ENCODE data around the gene ZDHHC14.
"Not testable (repeated sequence)": the region's sequence is repeated elsewhere in the genome, so short reads cannot be mapped to it uniquely, and the experiment has no call there.

ZDHHC14 gene

DNA sequence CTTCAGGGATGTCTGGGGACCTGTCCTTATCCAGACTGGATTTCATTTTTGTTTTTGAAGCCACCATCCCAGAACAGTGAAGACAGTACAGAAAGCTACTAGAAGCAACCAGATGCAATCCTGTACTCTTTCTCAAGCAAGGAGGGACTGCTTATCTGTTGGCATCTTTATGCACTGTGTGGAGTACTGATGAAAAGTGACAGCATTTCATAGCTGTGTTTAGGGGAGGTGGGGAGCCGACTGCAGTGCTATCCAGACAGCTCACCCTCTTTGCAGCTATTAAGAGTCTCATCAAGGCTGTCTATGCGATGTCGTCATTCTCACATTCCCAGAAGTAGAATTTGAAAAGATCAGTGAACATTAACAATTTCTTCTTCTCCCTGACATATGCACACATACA, 5.5 kb downstream of the ZDHHC14 start:
- DNase-seq, result peak; percentile 51 to 63
- TF ChIP-seq GATA1 (IDR thresholded peaks at IDR 0.05; ENCODE audit: low read depth, low read length) (no peak), POLR2A (IDR thresholded peaks at IDR 0.05; ENCODE audit: low read length) (no peak)

DNA sequence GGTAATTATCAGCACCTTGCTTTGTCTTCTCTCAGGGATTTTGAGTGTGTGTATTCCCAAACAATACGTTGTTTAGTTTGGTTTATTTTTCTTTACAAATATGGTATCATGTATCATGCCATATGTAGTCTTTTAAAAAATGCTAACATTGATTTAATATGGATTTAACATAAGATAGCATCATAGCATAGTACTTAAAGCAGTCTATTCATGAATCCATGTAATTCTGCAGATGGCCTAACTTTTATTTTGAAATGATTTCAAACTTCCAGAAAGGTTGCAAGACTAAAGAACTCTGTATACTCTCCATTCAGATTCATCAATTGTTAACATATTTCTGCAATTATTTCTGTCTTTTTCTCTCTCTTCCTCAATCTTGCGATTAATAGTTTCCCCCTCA, 7.9 kb downstream of the ZDHHC14 start:
- DNase-seq, result no peak
- no peak for TF ChIP-seq GATA1 (IDR thresholded peaks at IDR 0.05; ENCODE audit: low read depth, low read length)
- no peak for TF ChIP-seq POLR2A (IDR thresholded peaks at IDR 0.05; ENCODE audit: low read length)

DNA sequence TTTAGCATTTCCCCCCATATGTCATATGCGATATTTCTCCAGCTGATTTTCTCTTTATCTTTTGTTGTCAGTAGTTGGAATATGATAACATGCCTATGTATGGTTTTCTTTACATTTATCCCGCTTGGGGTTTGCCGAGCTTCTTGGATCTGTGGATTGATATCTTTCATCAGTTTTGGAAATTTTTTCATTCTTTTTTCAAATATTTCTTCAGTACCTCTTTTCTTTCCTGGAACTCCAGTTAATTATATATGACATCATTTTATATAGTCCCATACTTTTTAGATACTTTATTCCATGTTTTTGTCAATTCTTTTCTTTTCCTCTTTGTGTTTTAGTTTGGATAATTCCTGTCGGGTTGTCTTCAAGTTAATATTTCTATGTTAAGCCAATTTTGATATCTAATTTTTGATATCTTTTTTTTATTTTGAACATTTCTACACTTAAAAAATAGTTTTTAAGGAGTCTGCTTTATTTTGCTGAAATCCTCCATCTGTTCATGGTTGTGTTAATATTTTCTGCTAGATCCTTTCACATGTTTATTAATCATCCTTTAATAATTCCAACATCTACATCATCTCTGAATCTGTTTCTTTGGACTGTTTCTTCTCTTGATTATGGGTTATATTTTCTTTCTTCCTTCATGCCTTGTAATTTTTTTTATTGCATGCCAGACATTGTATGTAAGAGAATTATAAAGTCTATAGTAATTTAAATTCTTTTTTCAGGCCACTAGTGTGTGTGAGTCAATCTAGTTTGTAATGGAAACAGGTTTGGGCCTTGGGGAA, 9.5 kb downstream of the ZDHHC14 start:
- no peak for TF ChIP-seq GATA1 (IDR thresholded peaks at IDR 0.05; ENCODE audit: low read depth, low read length)
- DNase-seq, result peak; percentile 41 to 52

DNA sequence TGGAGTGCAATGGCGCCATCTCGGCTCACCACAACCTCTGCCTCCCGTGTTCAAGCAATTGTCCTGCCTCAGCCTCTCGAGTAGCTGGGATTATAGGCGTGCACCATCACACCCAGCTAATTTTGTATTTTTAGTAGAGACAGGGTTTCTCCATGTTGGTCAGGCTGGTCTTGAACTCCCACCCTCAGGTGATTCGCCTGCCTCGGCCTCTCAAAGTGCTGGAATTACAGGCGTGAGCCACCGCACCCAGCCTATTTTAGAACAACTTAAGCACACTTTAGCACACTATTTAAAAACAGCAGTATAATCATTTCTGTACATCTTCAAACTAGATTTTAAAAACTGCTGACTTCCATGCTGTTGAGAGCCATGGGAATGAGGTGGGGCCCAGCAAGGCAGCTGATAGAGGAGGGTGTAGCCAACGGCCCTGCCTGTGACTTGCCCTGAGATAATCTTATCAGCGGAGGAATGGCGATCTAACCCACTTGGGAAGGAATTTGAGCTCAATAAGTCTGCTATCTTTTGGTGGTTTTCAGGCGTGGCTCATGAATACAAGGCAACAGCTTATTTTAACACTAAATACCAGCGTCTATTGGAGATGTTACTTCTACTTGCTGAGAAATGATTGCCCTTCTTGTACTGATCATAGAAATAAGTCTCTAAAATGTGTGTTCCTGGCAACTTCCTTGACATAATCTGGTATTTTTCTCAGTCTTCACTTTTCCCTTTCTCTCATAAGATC, 12.1 kb downstream of the ZDHHC14 start:
- TF ChIP-seq POLR2A (IDR thresholded peaks at IDR 0.05; ENCODE audit: low read length) (peak; percentile 49), GATA1 (IDR thresholded peaks at IDR 0.05; ENCODE audit: low read depth, low read length) (peak; percentile 70)
- DNase-seq, result peak; percentile 85 to 97

DNA sequence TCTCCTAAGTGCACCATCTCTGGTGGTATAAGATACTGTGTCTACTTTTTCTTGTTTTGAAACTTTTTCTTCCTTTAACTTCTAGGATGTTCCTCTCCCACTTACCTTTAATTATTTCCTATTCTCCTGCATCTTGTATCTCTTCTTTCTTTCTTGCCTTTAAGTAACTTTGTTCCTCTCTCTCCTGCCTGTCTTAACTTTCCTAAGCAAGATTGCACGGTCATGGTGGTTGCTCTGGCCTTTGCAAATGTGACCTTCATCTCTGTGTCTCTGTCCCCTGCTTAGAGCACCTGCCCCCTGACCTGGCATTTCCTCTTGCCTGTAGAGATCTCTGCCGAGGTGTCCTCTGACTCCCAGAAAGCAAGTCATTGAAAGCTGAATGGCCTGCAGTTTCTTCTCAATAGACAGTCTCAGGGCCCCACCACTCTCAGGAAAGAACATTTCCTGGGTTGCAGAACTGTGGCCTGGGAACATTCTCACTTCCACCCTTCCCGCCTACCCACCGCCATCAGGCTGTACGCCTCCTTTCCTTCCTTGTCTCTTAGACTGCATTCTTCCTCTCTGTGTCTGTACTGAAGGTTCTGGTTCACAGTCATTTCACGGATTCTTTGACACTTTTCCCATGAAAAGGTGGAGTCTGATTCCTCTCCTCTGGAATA, 12.8 kb downstream of the ZDHHC14 start:
- no peak for TF ChIP-seq POLR2A (IDR thresholded peaks at IDR 0.05; ENCODE audit: low read length)
- DNase-seq, result peak; percentile 73 to 78

DNA sequence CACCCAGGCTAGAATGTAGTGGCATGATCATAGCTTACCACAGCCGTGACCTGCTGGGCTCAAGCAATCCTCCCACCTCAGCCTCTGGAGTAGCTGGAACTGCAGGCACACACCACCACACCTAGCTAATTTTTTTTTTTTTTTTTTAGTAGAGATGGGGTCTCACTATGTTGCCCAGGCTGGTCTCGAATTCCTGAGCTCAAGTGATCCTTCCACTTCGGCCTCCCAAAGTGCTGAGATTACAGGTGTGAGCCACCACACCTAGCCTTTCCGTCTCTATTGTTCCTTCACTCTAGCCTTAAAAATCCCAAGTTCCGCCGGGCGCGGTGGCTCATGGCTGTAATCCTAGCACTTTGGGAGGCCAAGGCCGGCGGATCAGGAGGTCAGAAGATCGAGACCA, 14.2 kb downstream of the ZDHHC14 start:
- DNase-seq, result not testable (repeated sequence)

DNA sequence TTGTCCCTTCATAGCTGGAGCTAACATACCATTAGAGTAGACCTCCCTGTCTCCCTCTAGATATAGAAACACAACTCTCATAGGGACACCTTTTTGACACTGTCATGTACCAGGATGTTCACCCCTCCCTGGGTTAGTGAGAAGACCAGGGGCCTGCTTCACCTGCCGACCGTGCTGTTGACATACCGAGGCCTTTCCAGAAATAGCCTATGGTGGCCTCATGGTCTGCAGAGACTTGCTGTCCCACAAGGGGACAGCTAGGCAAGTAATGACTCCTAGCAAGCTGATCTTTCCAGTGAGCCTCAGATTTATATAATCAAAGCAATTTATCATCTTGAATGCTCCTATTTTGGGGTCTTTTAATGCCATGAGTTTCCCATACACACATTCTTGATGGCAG, 15.0 kb downstream of the ZDHHC14 start:
- TF ChIP-seq POLR2A (IDR thresholded peaks at IDR 0.05; ENCODE audit: low read length), result no peak
- no peak for TF ChIP-seq GATA1 (IDR thresholded peaks at IDR 0.05; ENCODE audit: low read depth, low read length)
- DNase-seq, result no peak

DNA sequence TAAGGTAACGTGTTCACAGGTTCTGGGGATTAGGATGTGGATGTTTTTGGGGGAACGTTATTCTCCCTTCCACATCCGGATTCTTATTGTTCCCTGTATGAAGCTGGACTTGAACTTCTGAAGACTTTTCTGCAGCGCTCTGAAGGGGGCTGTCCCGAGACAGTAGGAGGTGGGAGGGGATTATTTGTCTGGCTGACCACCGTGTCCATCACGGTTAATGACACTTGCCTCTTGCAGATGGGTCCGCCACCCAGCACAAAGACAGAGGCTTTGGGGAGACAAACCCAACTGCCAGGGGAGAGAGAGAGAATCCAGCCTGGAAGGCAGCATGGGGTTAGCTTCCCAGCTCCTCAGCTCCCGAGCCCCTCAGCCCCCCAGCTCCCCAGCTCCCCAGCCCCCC, 16.7 kb downstream of the ZDHHC14 start:
- DNase-seq, result no peak
- no peak for TF ChIP-seq POLR2A (IDR thresholded peaks at IDR 0.05; ENCODE audit: low read length)

DNA sequence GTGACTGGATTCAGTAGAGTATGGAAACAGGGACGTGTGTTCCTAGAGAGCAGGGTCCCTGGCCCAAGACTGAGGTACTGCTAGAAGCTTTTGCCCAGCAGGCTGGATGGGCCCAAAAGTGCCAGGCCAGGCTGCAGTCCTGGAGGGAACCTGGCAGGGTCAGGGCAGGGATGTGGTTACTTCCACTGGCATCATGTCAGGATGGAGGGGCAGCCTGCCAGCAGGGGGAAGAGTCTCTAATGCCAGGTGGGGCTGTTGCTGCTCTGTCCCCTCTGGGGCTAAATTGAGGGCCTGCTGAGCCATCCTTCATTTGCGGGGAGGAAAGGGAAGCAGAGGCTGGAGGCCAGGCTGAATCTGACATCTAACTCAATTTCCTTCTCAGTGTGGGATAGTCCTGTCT, 17.2 kb downstream of the ZDHHC14 start:
- TF ChIP-seq POLR2A (IDR thresholded peaks at IDR 0.05; ENCODE audit: low read length), result no peak
- no peak for TF ChIP-seq GATA1 (IDR thresholded peaks at IDR 0.05; ENCODE audit: low read depth, low read length)

DNA sequence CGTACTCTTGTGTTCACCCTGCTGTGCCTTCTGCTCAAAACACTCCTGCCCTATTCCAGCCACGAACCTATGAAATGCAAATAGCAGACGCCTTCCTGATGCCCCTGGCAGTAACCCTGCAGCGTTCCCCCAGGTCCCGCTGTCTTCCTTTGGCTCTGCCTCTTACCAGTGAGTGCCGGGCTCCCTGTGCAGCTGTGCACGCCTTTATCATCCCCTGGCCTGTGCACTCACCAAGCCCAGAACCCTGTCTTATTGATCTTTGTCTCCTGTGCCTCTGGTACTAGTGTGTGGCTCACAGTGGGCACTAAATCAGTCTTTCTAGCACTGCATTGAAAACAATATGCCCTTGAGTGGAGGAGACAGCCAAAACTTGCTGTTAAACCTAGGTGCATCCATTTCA, 19.7 kb downstream of the ZDHHC14 start:
- TF ChIP-seq POLR2A (IDR thresholded peaks at IDR 0.05; ENCODE audit: low read length) (no peak), GATA1 (IDR thresholded peaks at IDR 0.05; ENCODE audit: low read depth, low read length) (no peak)
- DNase-seq, result peak; percentile 32 to 53

More for the DNA sequence above, 17.2 kb downstream of the ZDHHC14 start:
- DNase-seq, result no peak

DNA sequence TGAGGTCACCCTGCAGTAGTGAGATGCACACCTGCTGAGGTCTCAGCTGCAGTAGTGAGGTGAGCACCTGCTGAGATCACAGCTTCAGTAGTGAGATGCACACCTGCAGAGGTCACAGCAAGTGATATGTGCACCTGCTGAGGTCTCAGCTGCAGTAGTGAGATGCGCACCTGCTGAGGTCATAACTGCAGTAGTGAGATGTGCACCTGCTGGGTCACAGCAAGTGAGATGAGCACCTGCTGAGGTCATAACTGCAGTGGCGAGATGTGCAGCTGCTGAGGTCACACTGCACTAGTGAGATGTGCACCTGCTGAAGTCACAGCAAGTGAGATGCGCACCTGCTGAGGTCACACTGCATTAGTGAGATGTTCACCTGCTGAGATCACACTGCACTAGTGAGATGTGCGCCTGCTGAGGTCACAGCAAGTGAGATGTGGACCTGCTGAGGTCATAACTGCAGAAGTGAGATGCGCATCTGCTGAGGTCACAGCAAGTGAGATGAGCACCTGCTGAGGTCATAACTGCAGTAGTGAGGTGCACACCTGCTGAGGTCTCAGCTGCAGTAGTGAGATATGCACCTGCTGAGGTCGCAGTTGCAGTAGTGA, 20.8 kb downstream of the ZDHHC14 start:
- DNase-seq, result no peak
- no peak for TF ChIP-seq POLR2A (IDR thresholded peaks at IDR 0.05; ENCODE audit: low read length)

DNA sequence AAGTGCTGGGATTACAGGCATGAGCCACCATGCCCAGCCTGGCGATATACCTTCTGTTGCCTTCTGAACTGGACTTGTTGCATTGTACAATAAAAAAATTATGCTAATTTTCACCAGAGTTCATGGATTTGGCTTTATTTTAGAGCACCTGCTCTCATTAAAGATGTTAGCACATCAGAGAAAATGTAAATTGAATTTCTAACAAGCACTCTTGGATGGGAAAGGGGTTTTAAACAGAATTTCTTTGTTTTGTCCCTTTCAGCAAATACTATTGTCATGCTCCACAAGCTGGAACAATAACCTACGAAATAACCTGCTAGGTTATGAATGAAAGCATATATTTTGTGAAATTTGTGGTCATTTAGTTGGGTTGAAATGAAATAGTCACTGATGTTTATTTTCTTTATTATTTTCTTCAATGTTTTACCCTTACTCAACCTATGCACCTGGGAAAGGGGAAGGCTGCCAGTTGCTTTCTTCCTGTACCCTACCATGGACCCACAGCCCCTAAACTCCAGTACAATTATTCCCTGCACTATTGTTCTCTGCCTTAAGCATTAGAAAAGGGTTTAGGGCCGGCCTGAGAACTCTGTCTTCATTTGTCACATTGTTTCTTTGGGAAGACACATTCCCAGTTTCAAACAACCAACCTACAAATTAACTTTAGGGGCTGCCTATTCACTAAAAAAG, 22.2 kb downstream of the ZDHHC14 start:
- no peak for TF ChIP-seq GATA1 (IDR thresholded peaks at IDR 0.05; ENCODE audit: low read depth, low read length)
- TF ChIP-seq POLR2A (IDR thresholded peaks at IDR 0.05; ENCODE audit: low read length), result no peak

DNA sequence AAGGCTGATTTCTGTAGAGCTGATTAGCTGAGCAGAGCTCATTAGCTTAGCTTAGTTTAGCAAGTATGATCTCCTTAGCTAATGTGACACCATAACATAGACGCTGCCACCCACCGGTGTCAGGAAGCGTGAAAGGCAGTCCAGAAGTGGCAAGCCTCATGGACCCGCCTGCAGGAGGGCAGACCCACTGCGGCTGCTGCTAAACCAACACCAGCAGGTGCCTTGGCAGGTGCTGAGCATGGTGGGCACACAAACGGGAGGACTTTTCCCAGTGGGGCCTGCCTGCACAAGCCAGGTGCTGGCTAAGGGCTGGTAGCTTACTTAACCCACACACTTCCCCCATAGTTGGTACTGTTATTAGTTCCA, 22.7 kb downstream of the ZDHHC14 start:
- DNase-seq, result no peak
- no peak for TF ChIP-seq GATA1 (IDR thresholded peaks at IDR 0.05; ENCODE audit: low read depth, low read length)

More for the DNA sequence above, 22.2 kb downstream of the ZDHHC14 start:
- DNase-seq, result no peak

DNA sequence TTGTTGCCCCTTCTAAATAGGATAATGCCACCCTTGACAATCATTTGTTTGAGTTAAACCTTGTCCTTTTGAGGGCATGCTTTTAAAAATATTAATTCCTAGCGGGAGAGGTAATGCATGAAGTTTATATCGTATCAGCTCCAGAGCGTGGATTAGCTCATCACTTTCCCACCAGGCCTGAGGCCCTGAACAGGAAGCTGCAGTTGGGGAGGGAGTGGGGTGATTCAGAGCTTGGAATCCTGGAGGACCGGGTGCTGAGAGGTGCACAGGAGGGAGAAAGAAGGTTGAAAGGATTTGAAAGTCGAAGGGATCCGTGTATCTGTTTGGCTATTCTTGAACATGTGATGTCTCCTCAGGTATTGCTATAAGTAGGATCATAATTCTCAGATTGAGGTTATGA, 25.0 kb downstream of the ZDHHC14 start:
- TF ChIP-seq POLR2A (IDR thresholded peaks at IDR 0.05; ENCODE audit: low read length) (no peak), GATA1 (IDR thresholded peaks at IDR 0.05; ENCODE audit: low read depth, low read length) (no peak)
- DNase-seq, result no peak
